ENCODE measurements around the gene TTLL10. TPM values are rescaled to one million over a fixed set of nuclear protein-coding genes. Genes with fewer than 3 reads are reported as not detected.

Gene TTLL10
- total and polyA plus RNA-seq, 2 experiments from 2014 or later: not detected

- Histone ChIP-seq H3F3A (ENCODE audit: insufficient read depth) (peaks cover under 1% of the 10 kb centered on the region), H3K4me3 (no peak overlapping the region), H3K9ac (no peak overlapping the region), H3K27me3 (replicated peaks; ENCODE audit: insufficient read depth) (no peaks in the 10 kb centered on the region), H2AFZ (no peak overlapping the region), H3K9me3 (ENCODE audit: low read depth) (no peaks in the 10 kb centered on the region), H4K20me1 (ENCODE audit: insufficient read depth) (no peaks in the 10 kb centered on the region), H3K36me3 (ENCODE audit: low read depth) (no peaks in the 10 kb centered on the region), H3K79me2 (ENCODE audit: insufficient read depth) (peaks cover 24% of the 10 kb centered on the region), H3K27ac (no peak overlapping the region), H3K4me2 (ENCODE audit: unreplicated experiment) (no peak overlapping the region), H3K4me1 (ENCODE audit: insufficient read depth) (peaks cover 6% of the 10 kb centered on the region; the same call in 1 of the 2 replicates), H3K9me2 (ENCODE audit: insufficient read depth) (no peaks in the 10 kb centered on the region)
- no peak for DNase-seq
- 72 to 82% methylated on average over 15 to 19 of the region's 22 CpGs for WGBS, 2 experiments (ENCODE audit: low coverage in 1 of 2, low lambda C conversion rate in 2 of 2, missing lambda C conversion rate in 2 of 2)
- in situ Hi-C loops (cut with MboI): no loop called here
- no peak for TF ChIP-seq EZH2 (IDR thresholded peaks at IDR 0.05; ENCODE audit: insufficient read depth, poor library complexity, severe bottlenecking)
- no peak for TF ChIP-seq EZH2phosphoT487 (IDR thresholded peaks at IDR 0.05; ENCODE audit: insufficient read depth, low read depth)
These were observed 62.6 kb downstream of the TTLL10 start for GRCh38 chr1:1236176-1236763.

GRCh38 chr1:1236945-1237873 is 63.5 kb downstream of the TTLL10 start:
- H3K27me3 ChIP-seq (replicated peaks; ENCODE audit: insufficient read depth): no peaks in the 10 kb centered on the region
- no peaks in the 10 kb centered on the region for H3K9me2 ChIP-seq (ENCODE audit: insufficient read depth)
- H3K27ac ChIP-seq: no peak overlapping the region
- peaks cover 21% of the 10 kb centered on the region for H3K79me2 ChIP-seq (ENCODE audit: insufficient read depth)
- 51% methylated on average over 17 to 29 of the region's 34 CpGs for WGBS, 2 experiments (ENCODE audit: low coverage in 1 of 2, low lambda C conversion rate in 2 of 2, missing lambda C conversion rate in 2 of 2)
- H2AFZ ChIP-seq: no peak overlapping the region
- no peaks in the 10 kb centered on the region for H3K36me3 ChIP-seq (ENCODE audit: low read depth)
- no peaks in the 10 kb centered on the region for H3K9me3 ChIP-seq (ENCODE audit: low read depth)
- no peak overlapping the region for H3K4me3 ChIP-seq
- no peaks in the 10 kb centered on the region for H3F3A ChIP-seq (ENCODE audit: insufficient read depth)
- in situ Hi-C loops (cut with MboI): no loop called here
- peaks cover 6% of the 10 kb centered on the region; the same call in 1 of the 2 replicates for H3K4me1 ChIP-seq (ENCODE audit: insufficient read depth)
- no peak for TF ChIP-seq EZH2 (IDR thresholded peaks at IDR 0.05; ENCODE audit: insufficient read depth, poor library complexity, severe bottlenecking)
- no peak for TF ChIP-seq EZH2phosphoT487 (IDR thresholded peaks at IDR 0.05; ENCODE audit: insufficient read depth, low read depth)
- no peak overlapping the region for H3K4me2 ChIP-seq (ENCODE audit: unreplicated experiment)
- no peak overlapping the region for H3K9ac ChIP-seq
- no peak for DNase-seq
- no peaks in the 10 kb centered on the region for H4K20me1 ChIP-seq (ENCODE audit: insufficient read depth)

- in situ Hi-C loops (cut with MboI): no loop called here
- TF ChIP-seq EZH2phosphoT487 (IDR thresholded peaks at IDR 0.05; ENCODE audit: insufficient read depth, low read depth) (no peak), EZH2 (IDR thresholded peaks at IDR 0.05; ENCODE audit: insufficient read depth, poor library complexity, severe bottlenecking) (no peak)
- no peaks in the 10 kb centered on the region for H4K20me1 ChIP-seq (ENCODE audit: insufficient read depth)
- no peak overlapping the region for H3K9ac ChIP-seq
- H2AFZ ChIP-seq: no peak overlapping the region
- no peaks in the 10 kb centered on the region for H3K9me3 ChIP-seq (ENCODE audit: low read depth)
- H3F3A ChIP-seq (ENCODE audit: insufficient read depth): no peaks in the 10 kb centered on the region
- no peak overlapping the region for H3K27ac ChIP-seq
- WGBS, 2 experiments (ENCODE audit: low coverage in 1 of 2, low lambda C conversion rate in 2 of 2, missing lambda C conversion rate in 2 of 2): 67 to 69% methylated on average over 37 to 48 of the region's 48 CpGs
- no peaks in the 10 kb centered on the region for H3K36me3 ChIP-seq (ENCODE audit: low read depth)
- H3K4me2 ChIP-seq (ENCODE audit: unreplicated experiment): no peak overlapping the region
- H3K9me2 ChIP-seq (ENCODE audit: insufficient read depth): no peaks in the 10 kb centered on the region
- H3K79me2 ChIP-seq (ENCODE audit: insufficient read depth): peaks cover 15% of the 10 kb centered on the region
- H3K27me3 ChIP-seq (replicated peaks; ENCODE audit: insufficient read depth): no peaks in the 10 kb centered on the region
- no peak overlapping the region for H3K4me3 ChIP-seq
- H3K4me1 ChIP-seq (ENCODE audit: insufficient read depth): no peaks in the 10 kb centered on the region
- DNase-seq: no peak
These were observed 64.4 kb downstream of the TTLL10 start for GRCh38 chr1:1237874-1238701.

- TF ChIP-seq EZH2phosphoT487 (IDR thresholded peaks at IDR 0.05; ENCODE audit: insufficient read depth, low read depth) (no peak), EZH2 (IDR thresholded peaks at IDR 0.05; ENCODE audit: insufficient read depth, poor library complexity, severe bottlenecking) (no peak)
- H3K4me2 ChIP-seq (ENCODE audit: unreplicated experiment): no peak overlapping the region
- H3K9me3 ChIP-seq (ENCODE audit: low read depth): no peaks in the 10 kb centered on the region
- no peak overlapping the region for H3K9ac ChIP-seq
- no peak overlapping the region for H2AFZ ChIP-seq
- DNase-seq: no peak
- 53 to 54% methylated on average over 18 to 19 of the region's 19 CpGs for WGBS, 2 experiments (ENCODE audit: low coverage in 1 of 2, low lambda C conversion rate in 2 of 2, missing lambda C conversion rate in 2 of 2)
- H3K79me2 ChIP-seq (ENCODE audit: insufficient read depth): peaks cover 8% of the 10 kb centered on the region
- no peaks in the 10 kb centered on the region for H3K4me1 ChIP-seq (ENCODE audit: insufficient read depth)
- no peaks in the 10 kb centered on the region for H3K9me2 ChIP-seq (ENCODE audit: insufficient read depth)
- no peak overlapping the region for H3K4me3 ChIP-seq
- H4K20me1 ChIP-seq (ENCODE audit: insufficient read depth): no peaks in the 10 kb centered on the region
- no peaks in the 10 kb centered on the region for H3K36me3 ChIP-seq (ENCODE audit: low read depth)
- H3K27ac ChIP-seq: no peak overlapping the region
- in situ Hi-C loops (cut with MboI): no loop called here
- H3K27me3 ChIP-seq (replicated peaks; ENCODE audit: insufficient read depth): no peaks in the 10 kb centered on the region
- no peaks in the 10 kb centered on the region for H3F3A ChIP-seq (ENCODE audit: insufficient read depth)
These were observed 65.1 kb downstream of the TTLL10 start for GRCh38 chr1:1238702-1239178.

Data from GM23248 (cell line).